Mucosa of rectum (tissue), 2 donors: ENCODE data around the gene TM4SF4.

Experiments
- H3K27ac ChIP-seq, 2 donors: one replicate each; pipeline ENCODE4 v1.7.0; 2013; ENCODE audit warnings: inconsistent platforms in 2 of 2, low read depth in 2 of 2, low read length in 2 of 2
- H3K27me3 ChIP-seq, 2 donors: one replicate each; pipeline ENCODE4 v1.7.0; 2013; ENCODE audit warnings: low read length in 2 of 2; ENCODE audit not compliant: control insufficient read depth in 2 of 2, insufficient read depth in 2 of 2
- H3K36me3 ChIP-seq, 2 donors: one replicate each; pipeline ENCODE4 v1.7.0; 2013; ENCODE audit warnings: low read length in 2 of 2; ENCODE audit not compliant: control insufficient read depth in 2 of 2, insufficient read depth in 2 of 2
- H3K4me1 ChIP-seq, 2 donors: one replicate each; pipeline ENCODE4 v1.7.0; 2013; ENCODE audit warnings: low read length in 2 of 2, mild to moderate bottlenecking in 1 of 2; ENCODE audit not compliant: control insufficient read depth in 2 of 2, insufficient read depth in 2 of 2
- H3K4me3 ChIP-seq, 2 donors: one replicate each; pipeline ENCODE4 v1.7.0; 2013; ENCODE audit warnings: low read length in 2 of 2
- H3K9ac ChIP-seq, 2 donors: one replicate each; pipeline ENCODE4 v1.7.0; 2013; ENCODE audit warnings: low read length in 2 of 2, low read depth in 1 of 2, mild to moderate bottlenecking in 1 of 2
- H3K9me3 ChIP-seq, 2 donors: one replicate each; pipeline ENCODE4 v1.7.0; 2013; ENCODE audit warnings: low read length in 2 of 2; ENCODE audit not compliant: control insufficient read depth in 2 of 2
- donor health status: healthy.
- donor health status: Normal muscosa, but diverticular disease.

TM4SF4 gene

GRCh38 chr3:149474250-149474817 is at the start of gene TM4SF4:
Gene TM4SF4 (plus strand): TSS chr3:149474697. CDS start chr3:149474878, 181 bp downstream.
- H3K27me3 ChIP-seq = no peaks in the 10 kb centered on the region
- H3K27ac ChIP-seq = no peak within 1 kb of the TSS
- no peak within 1 kb of the TSS for H3K9ac ChIP-seq
- H3K9me3 ChIP-seq = no peaks in the 10 kb centered on the region
- H3K4me3 ChIP-seq = no peak within 1 kb of the TSS
- H3K4me1 ChIP-seq = peaks cover 4 to 13% of the 10 kb centered on the region in 2 donors
- no peaks in the 10 kb centered on the region for H3K36me3 ChIP-seq

- Histone ChIP-seq H3K36me3 (no peaks in the 10 kb centered on the region), H3K9ac (no peak overlapping the region), H3K9me3 (no peaks in the 10 kb centered on the region), H3K27me3 (no peaks in the 10 kb centered on the region), H3K27ac (no peak overlapping the region), H3K4me1 (no peaks in the 10 kb centered on the region), H3K4me3 (no peak overlapping the region)
These were observed 49.6 kb upstream of the TM4SF4 start for GRCh38 chr3:149424918-149425317.

GRCh38 chr3:149426325-149426724 is 48.2 kb upstream of the TM4SF4 start:
- H3K9ac ChIP-seq = no peak overlapping the region
- H3K36me3 ChIP-seq = no peaks in the 10 kb centered on the region
- H3K27me3 ChIP-seq = no peaks in the 10 kb centered on the region
- H3K4me3 ChIP-seq = no peak overlapping the region
- H3K4me1 ChIP-seq = no peaks in the 10 kb centered on the region
- H3K9me3 ChIP-seq = no peaks in the 10 kb centered on the region
- H3K27ac ChIP-seq = no peak overlapping the region

DNA sequence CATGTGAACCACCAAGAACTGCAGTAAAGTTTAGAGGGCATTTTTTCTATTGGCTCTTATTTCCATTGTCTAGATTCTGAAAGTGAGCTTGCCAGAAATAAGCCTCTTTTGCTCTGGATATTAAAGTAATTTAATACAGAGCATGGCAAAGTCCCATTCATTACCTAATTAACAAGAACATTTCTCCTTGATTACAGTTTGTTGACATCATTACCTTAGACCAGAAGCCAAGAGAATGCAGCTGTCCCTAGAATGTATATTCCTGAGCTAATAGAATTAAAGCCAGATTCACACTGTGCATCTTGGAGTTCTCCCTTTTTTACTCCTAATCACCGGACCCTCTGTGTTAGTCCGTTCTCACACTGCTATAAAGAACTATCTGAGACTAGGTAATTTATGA is 46.4 kb upstream of the TM4SF4 start:
- no peaks in the 10 kb centered on the region for H3K9me3 ChIP-seq
- H3K27me3 ChIP-seq = no peaks in the 10 kb centered on the region
- no peak overlapping the region for H3K27ac ChIP-seq
- H3K36me3 ChIP-seq = no peaks in the 10 kb centered on the region
- H3K4me3 ChIP-seq = no peak overlapping the region
- no peaks in the 10 kb centered on the region for H3K4me1 ChIP-seq
- H3K9ac ChIP-seq = no peak overlapping the region

- Histone ChIP-seq H3K27me3 (no peaks in the 10 kb centered on the region), H3K4me3 (no peak overlapping the region), H3K9me3 (no peaks in the 10 kb centered on the region), H3K4me1 (no peaks in the 10 kb centered on the region), H3K36me3 (no peaks in the 10 kb centered on the region), H3K27ac (no peak overlapping the region), H3K9ac (no peak overlapping the region)
These were observed 44.3 kb upstream of the TM4SF4 start for GRCh38 chr3:149430216-149430615.

- Histone ChIP-seq H3K4me1 (peaks cover 0 to 3% of the 10 kb centered on the region in 2 donors), H3K36me3 (no peaks in the 10 kb centered on the region), H3K27me3 (no peaks in the 10 kb centered on the region), H3K27ac (no peak overlapping the region), H3K9me3 (no peaks in the 10 kb centered on the region), H3K4me3 (no peak overlapping the region), H3K9ac (no peak overlapping the region)
These were observed 42.3 kb upstream of the TM4SF4 start for GRCh38 chr3:149432149-149432548.

DNA sequence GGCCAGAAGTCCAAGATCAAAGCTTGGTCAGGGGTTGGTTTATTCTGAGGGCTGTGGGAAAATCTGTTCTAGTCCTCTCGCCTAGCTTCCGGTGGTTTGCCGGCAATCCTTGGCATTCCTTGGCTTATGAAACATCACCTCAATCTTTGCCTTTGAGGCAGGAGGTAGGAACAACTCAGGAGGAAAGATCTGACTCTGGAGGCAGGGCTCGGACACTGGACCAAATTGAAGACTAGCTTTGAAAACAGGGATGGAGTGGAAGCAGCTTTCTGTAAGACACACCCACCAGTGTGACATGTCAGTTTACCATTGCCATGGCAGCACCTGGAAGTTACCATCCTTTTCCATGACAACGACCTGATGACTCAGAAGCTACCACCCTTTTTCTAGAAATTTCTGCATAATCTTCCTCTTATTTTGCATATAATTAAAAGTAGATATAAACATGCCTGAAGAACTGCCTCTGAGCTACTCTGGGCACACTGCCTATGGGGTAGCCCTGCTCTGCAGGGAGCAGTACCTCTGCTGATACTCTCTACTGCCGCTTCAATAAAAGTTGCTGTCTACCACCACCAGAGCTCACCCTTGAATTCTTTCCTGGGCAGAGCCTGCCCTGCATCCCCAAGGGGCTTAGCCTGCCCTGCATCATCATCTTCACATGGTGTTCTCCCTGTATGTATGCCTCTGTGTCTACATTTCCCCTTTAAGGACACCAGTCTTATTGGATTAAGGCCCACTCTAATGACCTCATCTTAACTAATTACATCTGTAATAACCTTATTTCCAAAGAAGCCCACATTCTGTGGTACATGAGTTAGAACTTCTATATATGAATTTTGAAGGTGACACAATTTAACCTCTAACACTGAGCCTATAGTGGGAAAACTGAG is 38.3 kb upstream of the TM4SF4 start:
- H3K9me3 ChIP-seq = no peaks in the 10 kb centered on the region
- H3K36me3 ChIP-seq = no peaks in the 10 kb centered on the region
- H3K27me3 ChIP-seq = no peaks in the 10 kb centered on the region
- no peak overlapping the region for H3K27ac ChIP-seq
- H3K4me1 ChIP-seq = peaks cover 0 to 9% of the 10 kb centered on the region in 2 donors
- no peak overlapping the region for H3K4me3 ChIP-seq
- no peak overlapping the region for H3K9ac ChIP-seq

DNA sequence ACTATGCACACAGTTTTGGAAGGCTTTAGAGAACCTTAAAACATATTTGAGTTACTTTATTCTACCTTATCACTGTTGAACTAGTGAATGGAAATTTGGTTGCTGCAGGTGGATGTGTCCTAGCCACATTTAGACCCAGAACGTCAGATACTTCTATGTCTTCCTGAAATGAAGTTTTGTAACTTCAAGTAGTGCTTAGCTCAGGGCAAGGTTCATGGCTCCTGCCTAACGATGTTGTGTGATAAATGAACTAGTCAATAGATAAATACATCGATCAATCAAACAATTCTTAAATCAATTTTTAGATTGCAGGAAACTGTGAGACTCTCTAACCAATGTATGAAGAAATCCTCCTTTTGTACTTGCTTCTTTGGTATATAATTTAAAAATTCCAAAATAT is 37.2 kb upstream of the TM4SF4 start:
- Histone ChIP-seq H3K9me3 (no peaks in the 10 kb centered on the region), H3K27me3 (no peaks in the 10 kb centered on the region), H3K9ac (no peak overlapping the region), H3K4me3 (no peak overlapping the region), H3K27ac (peak overlapping the region in 1 of 2 donors; percentile 20), H3K4me1 (peaks cover 0 to 9% of the 10 kb centered on the region in 2 donors), H3K36me3 (no peaks in the 10 kb centered on the region)

DNA sequence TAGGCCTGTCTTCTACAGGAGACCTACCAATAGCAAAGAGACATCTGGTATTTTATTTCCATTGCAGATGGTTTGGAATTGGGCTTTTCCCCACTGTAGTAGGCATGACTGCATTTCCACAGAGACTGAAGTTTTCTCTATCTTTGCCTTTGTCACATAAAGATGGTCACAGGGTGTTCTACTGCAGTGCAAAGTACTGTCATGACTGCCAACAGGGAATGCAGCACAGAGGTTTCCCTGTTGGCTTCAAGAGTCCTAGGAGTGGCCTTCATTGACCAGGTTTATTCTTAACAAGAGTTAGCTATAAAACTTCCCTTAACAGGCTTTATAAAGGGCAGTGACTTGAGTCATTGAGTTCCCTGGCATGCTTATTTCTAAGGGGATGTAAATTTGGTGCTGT is 36.8 kb upstream of the TM4SF4 start:
- no peaks in the 10 kb centered on the region for H3K27me3 ChIP-seq
- H3K4me3 ChIP-seq = no peak overlapping the region
- peaks cover 0 to 9% of the 10 kb centered on the region in 2 donors for H3K4me1 ChIP-seq
- H3K9me3 ChIP-seq = no peaks in the 10 kb centered on the region
- H3K27ac ChIP-seq = peak overlapping the region in 1 of 2 donors; percentile 20
- H3K36me3 ChIP-seq = no peaks in the 10 kb centered on the region
- no peak overlapping the region for H3K9ac ChIP-seq

DNA sequence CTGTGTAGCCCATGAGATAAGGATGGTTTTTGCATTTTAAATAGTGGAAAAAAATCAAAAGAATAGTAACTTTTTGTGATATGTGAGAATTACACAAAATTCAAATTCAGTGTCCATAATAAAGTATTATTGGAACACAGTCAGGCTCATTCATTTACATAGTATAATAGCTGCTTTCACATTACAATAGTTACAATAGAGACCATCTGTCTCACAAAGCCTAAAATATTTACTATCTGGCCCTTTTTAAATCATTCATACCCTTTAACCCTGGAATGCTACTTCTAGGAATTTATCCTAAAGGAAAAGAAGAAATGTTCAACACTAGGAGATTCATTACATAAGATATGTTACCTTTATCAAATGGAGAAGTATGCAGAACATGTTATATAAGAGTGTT is 35.5 kb upstream of the TM4SF4 start:
- Histone ChIP-seq H3K27ac (no peak overlapping the region), H3K4me1 (peaks cover 0 to 9% of the 10 kb centered on the region in 2 donors), H3K9me3 (no peaks in the 10 kb centered on the region), H3K27me3 (no peaks in the 10 kb centered on the region), H3K36me3 (no peaks in the 10 kb centered on the region), H3K4me3 (no peak overlapping the region), H3K9ac (no peak overlapping the region)
